Coronary artery (tissue), 2 donors: ENCODE measurements around the gene TIE1.

Experiments used
- DNase-seq: peaks from one replicate; pipeline ENCODE4 v3.0.0-alpha.2; 2017; ENCODE audit warnings: low spot score
- H3K27ac ChIP-seq, 2 donors: fragments of 200-600 bp; sonication (generic); one replicate each; pipeline ENCODE4 v1.5.1; 2016 to 2019
- H3K4me3 ChIP-seq: fragments of 200-600 bp; sonication (generic); 2 replicates; pipeline ENCODE4 v1.5.1; 2016; ENCODE audit warnings: mild to moderate bottlenecking, moderate library complexity
- TF ChIP-seq, protein P1 (sequence below): fragments of 200-600 bp; sonication (generic); IDR thresholded peaks from one replicate; pipeline ENCODE4 v1.5.1; 2019; ENCODE audit warnings: antibody characterized with exemption

The TIE1 gene

DNA sequence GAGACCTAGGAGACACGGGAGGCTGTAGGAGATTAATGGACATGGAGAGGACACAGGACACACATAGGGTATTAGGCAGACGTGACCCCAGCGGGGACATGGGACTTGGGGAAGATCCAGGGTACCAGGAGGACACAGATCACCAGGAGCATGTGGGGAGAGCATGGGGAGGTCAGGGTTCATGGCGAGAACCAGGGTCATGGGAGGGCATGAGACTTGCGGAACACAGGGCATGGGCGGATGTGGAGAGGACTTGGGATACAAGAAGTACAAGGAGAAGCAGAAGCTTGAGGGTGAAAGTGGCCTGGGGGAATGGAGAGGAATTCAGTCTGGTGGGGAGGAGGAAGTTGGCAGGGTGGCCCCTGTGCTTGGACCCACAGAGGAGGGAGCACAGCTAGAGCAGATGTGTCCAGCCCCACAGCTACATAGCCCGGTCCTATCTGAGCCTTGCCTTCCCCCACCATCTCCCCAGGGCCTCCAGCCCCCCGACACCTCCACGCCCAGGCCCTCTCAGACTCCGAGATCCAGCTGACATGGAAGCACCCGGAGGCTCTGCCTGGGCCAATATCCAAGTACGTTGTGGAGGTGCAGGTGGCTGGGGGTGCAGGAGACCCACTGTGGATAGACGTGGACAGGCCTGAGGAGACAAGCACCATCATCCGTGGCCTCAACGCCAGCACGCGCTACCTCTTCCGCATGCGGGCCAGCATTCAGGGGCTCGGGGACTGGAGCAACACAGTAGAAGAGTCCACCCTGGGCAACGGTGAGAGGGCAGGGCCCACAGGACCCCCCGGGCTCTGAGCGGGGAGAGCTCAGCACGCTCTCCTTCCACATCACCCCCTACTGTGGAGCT is 12.1 kb downstream of the TIE1 start:
- no peak for DNase-seq
- Histone ChIP-seq H3K4me3 (no peak overlapping the region), H3K27ac (no peak overlapping the region)
- TF ChIP-seq, protein P1, sequence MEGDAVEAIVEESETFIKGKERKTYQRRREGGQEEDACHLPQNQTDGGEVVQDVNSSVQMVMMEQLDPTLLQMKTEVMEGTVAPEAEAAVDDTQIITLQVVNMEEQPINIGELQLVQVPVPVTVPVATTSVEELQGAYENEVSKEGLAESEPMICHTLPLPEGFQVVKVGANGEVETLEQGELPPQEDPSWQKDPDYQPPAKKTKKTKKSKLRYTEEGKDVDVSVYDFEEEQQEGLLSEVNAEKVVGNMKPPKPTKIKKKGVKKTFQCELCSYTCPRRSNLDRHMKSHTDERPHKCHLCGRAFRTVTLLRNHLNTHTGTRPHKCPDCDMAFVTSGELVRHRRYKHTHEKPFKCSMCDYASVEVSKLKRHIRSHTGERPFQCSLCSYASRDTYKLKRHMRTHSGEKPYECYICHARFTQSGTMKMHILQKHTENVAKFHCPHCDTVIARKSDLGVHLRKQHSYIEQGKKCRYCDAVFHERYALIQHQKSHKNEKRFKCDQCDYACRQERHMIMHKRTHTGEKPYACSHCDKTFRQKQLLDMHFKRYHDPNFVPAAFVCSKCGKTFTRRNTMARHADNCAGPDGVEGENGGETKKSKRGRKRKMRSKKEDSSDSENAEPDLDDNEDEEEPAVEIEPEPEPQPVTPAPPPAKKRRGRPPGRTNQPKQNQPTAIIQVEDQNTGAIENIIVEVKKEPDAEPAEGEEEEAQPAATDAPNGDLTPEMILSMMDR: no peak

DNA sequence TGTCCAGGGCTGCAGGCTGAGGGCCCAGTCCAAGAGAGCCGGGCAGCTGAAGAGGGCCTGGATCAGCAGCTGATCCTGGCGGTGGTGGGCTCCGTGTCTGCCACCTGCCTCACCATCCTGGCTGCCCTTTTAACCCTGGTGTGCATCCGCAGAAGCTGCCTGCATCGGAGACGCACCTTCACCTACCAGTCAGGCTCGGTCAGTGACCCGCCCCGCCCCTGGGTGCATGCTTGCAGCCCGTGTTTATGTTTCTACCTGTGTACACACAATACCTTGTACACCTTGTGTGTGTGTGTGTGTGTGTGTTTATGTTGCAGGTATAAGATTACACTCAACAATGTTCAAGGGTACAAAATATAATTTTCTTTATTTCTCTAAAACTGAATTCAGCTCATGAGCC is 13.0 kb downstream of the TIE1 start:
- DNase-seq: no peak
- TF ChIP-seq, protein P1: no peak
- Histone ChIP-seq H3K4me3 (no peak overlapping the region), H3K27ac (no peak overlapping the region)

DNA sequence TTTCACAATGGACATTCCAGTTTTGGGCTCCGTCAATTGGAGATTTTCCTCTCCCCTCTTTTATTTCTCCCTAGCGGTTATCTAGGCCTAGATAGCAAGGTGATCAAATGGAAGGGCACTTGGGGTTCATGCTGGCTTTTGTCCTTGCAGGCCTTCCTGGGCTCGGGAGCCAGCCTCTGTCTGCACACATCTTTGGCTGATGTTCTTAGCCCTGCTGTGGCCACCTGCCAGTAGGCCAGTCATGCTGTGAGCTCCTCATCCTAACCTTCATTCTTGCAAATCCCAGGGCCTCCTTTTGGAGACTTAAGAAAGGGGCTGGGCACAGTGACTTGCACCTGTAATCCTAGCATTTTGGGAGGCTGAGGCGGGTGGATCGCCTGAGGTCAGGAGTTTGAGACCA is 13.5 kb downstream of the TIE1 start:
- no peak overlapping the region for H3K27ac ChIP-seq
- TF ChIP-seq, protein P1: no peak
- H3K4me3 ChIP-seq: no peak overlapping the region
- no peak for DNase-seq

DNA sequence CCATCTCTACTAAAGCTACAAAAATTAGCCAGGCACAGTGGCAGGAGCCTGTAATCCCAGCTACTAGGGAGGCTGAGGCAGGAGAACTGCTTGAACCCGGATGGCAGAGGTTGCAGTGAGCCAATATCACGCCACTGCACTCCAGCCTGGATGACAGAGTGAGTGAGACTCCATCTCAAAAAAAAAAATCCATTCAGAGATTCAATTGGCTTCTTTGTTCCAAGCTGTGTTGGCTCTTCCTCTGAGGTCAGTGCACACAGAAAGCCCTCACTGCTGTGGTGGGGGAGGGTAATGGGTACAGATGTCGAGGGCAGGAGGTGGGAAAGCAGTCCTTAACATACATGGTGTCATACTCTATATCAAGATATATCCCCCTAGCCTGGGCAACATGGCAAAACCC is 14.7 kb downstream of the TIE1 start:
- Histone ChIP-seq H3K27ac (no peak overlapping the region), H3K4me3 (no peak overlapping the region)
- no peak for DNase-seq
- TF ChIP-seq, protein P1: no peak

DNA sequence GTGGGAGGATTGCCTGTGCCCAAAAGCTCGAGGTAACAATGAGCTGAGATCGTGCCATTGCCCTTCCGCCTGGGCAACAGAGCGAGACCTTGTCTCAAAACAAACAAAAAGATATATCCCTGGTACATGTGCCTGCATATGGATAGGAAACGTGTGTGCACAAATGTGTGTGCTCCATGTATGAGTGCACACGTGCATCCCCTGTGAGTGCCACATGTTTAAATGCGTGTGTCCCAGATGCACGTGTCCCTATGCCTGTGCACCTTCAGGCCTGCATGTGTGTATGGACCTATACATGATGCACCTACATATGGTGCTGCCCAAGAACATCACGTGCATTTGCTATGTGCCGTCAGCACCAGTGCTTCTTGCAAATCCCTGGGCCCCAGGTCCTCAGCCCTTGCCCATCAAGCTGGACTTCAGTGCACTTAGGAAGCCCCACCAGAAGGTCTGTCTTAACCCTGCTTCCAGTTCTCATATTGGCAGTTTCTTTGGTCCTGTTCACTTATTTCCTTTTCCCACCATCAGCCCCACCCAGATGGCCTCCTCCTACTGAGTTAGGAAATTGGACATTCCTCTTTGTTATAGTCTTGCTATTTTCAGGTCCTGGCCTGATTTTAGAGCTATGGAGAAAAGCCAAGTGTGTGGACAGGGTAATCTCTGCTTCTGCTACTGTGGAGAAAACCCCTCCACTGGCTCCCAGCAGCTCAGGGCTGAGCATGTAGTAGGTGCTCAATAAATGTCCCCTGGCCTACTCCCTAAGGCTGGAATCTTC is 15.4 kb downstream of the TIE1 start:
- Histone ChIP-seq H3K27ac (no peak overlapping the region), H3K4me3 (no peak overlapping the region)
- DNase-seq: no peak
- TF ChIP-seq, protein P1: no peak

DNA sequence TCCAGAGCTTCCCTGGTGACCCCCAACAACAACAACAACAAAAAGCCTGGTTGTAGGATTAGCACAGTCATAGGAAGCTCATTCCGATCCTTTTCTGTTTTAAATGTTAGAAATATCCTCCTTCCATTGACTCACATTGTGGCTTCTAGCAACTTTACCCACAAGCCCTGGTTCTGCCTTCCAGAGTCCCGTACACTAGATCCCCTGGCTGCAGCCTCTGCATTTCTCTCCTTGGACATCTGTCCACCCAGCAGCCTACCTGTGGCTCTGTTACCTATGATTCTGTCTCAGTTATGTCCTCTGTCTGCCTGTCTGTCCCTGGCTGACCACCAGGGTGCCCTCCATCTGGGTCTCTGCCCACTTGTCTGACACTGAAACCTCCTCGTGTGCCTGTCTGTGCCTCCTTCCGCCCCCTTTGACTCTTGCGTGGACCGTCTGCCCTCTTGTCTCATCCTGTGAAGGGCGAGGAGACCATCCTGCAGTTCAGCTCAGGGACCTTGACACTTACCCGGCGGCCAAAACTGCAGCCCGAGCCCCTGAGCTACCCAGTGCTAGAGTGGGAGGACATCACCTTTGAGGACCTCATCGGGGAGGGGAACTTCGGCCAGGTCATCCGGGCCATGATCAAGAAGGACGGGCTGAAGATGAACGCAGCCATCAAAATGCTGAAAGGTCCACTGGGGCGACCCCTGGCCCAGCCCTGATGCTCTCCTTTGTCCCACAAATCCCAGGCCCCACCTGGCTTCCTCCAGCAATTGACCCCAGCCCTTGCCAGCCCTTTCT is 16.1 kb downstream of the TIE1 start:
- no peak overlapping the region for H3K27ac ChIP-seq
- no peak overlapping the region for H3K4me3 ChIP-seq
- DNase-seq: no peak

More for the DNA sequence above, 16.1 kb downstream of the TIE1 start:
- TF ChIP-seq, protein P1: no peak
